HG03460 (cell line): Measurements from ENCODE around the gene NDUFV2.

Source experiments
- ATAC-seq: cut with Tn5 transposase; IDR thresholded peaks from one replicate; pipeline ENCODE4 v1.9.1; 2021; ENCODE audit not compliant: unreplicated experiment

NDUFV2 gene

DNA sequence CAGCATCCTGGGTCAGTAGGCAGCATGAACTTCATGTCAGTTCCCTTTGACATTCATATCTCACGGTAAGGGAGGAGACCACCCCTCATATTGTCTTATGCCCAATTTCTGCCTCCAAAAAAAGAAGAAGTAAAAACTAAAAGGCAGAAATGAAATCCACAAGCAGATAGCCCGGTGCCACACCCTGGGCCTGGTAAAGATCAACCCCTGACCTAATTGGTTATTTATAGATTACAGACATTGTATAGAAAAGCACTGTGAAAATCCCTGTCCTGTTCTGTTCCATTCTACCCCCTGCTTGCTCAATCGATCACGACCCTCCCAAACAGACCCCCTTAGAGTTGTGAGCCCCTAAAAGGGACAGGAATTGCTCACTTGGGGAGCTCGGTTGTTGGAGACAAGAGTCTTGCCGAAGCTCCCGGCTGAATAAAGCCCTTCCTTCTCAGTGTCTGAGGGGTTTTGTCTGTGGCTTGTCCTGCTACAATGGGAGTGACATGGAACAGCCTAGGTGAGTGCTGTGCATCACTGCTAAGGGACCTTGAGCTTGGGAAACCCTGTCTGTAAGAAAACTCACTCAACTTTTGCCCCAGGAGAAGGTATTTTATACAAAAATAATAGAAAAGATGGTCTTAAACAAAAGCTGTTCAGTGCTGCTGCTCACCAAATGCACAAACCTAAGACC is 11.1 kb downstream of the NDUFV2 start:
- ATAC-seq: no peak

- ATAC-seq: no peak
Measured at GRCh38 chr18:9115984-9116383, 13.5 kb downstream of the NDUFV2 start.

DNA sequence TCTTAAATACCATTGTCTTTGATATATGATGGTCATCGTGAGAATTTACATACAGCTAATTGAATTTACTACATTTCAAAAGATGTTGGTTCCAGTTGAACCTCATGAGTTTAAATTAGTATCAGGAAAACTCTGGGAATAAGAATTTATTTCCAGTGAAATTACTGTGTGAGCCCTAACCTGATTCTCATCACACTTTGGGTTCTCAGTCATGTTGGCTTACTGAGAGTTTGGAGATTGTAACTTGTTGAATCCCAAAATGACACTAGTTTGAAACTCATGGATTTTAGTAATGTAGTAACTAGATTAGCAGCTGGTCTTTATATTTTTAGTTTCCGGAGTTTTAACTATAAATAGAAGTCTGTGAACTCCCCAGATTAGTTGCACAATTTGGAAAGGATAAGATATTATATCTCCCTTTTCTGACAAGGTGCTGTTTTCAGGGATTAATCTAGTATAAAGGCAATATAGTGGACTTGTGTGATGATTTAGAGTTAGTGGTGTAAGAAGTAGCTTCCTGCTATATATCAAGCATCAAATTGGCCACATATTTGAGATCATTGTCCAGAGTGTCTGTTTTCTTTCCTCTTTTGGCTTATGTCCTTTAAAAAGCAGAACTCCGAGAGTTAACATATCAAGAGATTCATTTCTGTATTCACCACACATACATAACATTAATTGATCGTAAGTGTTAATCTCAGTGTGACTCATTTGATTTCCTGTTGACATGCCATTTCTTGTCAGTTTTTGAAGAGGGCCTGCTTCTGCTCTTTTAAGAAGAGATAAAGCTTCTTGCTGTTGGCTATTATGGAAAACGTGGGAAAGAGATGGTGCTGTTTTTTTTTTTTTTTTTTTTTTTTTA is 15.7 kb downstream of the NDUFV2 start:
- ATAC-seq: no peak

GRCh38 chr18:9120796-9121195 is 18.3 kb downstream of the NDUFV2 start:
- ATAC-seq: no peak

DNA sequence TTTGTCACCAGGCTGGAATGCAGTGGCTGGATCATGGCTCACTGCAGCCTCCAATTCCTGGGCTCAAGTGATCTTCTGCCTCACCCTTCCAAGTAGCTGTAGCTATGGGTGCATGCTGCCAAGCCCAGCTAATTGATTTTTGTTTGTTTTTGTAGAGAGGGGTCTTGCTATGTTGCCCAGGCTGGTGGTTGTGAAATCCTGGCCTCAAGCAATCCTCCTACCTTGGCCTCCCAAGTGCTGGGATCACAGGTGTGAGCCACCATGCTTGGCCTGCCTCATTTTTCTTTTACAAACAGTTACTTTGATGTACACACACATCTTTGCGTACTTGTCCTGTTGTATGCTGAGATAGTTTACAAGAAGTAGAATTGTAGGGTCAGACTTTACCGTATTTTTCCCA is 21.0 kb downstream of the NDUFV2 start:
- ATAC-seq: no peak

- no peak for ATAC-seq
Measured at GRCh38 chr18:9124824-9125223, 22.3 kb downstream of the NDUFV2 start.

- ATAC-seq: no peak
Measured at GRCh38 chr18:9126337-9126736, 23.8 kb downstream of the NDUFV2 start.

DNA sequence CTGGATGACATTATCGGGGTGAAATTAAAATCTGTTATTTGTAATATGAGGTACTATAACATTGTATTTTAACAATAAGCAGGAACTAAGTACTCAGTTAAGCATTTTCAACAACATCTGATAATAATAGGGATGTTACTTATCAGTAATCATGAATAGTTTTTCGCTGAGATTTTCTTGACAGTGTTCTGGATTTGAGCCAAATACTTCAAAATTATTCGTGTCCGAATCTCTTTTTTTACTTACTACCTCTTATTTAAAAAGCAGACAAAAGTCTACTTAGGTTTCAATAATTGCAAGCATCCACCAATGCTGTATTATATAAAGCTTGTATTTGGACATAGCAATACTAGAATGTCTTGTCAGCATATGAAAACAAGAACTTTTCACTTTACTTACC is 27.7 kb downstream of the NDUFV2 start:
- no peak for ATAC-seq

DNA sequence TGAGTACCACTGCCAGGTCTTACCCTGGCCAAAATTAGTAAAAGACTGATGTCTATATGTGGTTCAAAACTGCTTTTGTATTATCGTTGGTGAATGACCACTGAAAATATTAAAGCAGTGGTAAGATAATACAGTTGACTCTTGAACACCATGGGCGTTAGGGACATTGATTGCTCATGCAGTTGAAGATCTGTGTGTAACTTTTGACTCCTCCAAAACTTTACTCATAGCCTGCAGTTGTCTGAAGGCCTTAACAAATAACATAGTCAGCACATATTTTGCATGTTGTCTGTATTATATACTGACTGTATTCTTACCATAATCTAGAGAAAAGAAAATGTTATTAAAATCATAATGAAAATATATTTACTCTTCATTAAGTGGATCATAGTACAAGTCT is 28.3 kb downstream of the NDUFV2 start:
- no peak for ATAC-seq

- no peak for ATAC-seq
Measured at GRCh38 chr18:9132628-9133027, 30.1 kb downstream of the NDUFV2 start.

- ATAC-seq: no peak
Measured at GRCh38 chr18:9133225-9133624, 30.7 kb downstream of the NDUFV2 start.

- no peak for ATAC-seq
Measured at GRCh38 chr18:9135081-9135911, 32.8 kb downstream of the NDUFV2 start.

DNA sequence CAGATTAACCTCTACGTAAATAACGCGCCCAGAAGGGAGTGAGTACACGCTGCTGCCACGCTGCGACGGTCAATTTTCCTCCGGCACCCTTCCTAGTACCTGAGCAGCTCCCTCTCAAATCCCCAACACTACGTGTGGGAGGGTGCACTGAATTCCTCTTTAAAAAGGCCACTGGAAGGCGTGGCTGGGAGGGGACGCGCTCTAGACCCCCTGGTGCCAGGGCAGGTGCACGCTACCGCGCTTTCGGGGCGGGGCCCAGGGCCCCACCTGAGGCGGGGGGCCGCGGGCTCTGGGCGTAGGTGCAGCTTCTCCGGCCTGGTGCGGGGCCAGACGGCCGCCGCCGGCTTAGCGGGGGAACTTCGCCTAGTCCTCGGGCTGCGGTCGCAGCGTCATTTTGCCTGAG is 33.4 kb downstream of the NDUFV2 start:
- peak; percentile 24 for ATAC-seq

DNA sequence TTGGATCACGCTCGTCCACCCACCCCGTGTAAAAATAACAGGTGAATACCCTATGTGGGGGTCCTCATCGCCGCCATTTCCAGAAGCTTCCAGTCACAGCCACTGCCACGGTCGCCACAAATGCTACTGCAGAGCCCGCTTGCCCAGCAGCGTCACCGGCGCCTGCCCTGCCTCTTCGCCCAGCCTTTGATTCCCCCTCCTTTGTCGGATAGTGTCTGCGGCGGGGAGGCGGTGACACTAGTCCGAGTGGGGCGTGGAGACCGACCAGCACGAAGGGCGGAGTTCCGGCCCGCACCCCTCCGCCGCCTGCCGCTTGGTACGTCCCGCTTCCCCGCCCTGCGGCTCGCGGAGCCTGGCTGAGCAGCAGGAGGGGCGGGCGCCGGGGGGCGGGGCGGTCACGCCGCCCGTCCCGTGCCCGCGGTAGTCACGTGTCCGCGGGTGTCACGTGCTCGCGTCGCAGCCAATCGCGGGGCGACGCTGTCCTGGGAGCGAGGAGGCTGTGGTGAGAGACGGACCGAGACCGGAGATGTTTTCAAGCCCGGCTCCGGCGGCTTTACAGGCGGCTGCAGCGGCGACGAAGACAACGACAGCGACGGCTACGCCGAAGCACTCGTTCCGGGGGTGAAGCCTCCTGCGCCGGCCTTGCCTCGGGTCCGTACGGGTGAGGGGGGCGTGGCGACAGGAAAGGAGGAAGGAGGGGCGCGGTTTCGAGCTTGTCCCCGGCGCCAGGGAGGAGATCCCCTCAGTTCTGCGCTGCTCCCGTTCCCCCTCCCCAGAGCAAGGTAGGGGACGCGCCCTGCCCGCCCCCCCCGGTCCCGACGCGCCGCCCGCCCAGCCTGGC is 34.0 kb downstream of the NDUFV2 start, which contains the start of gene ANKRD12:
ANKRD12 (plus strand) TSS at position 467 of the 841 bp plus-strand sequence. CDS start 45,652 bp downstream, outside the sequence.
- peak; percentile 63 for ATAC-seq

DNA sequence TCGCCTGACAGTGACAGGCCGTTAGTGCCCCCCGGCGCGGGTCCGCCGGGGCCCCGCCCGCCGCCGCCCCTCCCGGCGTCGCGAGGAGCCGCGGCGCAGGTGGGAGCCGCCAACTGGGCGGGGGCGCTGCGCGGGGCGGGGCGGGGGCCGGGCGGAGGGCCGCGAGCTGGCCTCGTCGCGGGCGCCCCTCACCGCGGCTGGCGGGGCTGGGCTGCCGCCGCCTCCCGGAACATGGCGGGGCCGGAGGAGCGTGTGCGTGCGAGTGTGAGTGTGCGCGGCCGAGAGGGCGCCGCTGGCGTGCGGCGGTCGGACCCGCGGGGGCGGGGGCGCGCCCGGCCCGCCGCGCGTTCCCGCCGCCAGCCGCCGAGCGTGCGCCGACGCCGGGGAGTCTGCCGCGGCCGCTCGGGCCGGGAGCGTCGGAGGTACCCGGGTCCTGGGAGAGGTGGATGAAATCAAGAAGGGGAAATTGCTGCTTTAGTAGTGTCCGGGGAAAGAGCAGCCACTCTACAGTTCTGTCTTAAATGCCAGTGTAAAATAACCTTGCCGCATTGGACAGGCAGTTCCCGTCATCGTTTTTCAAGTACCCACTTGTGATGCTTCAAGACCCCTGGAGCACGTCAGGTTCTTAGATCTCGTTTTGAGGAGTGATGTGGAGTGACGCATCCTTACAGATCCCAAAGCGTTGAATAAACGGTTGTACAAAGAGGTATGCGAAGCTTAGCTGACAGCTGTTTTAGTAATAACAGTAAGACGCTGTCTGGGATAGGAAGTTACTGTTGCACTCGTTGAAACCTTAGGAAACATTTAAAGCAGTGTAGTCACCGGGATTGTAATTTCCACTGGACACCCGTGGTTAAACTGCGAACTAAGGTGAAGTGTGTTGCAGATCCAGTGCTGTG is 34.9 kb downstream of the NDUFV2 start:
- ATAC-seq: peak; percentile 28

- ATAC-seq: no peak
Measured at GRCh38 chr18:9139400-9140039, 37.0 kb downstream of the NDUFV2 start.

- no peak for ATAC-seq
Measured at GRCh38 chr18:9140381-9140780, 37.9 kb downstream of the NDUFV2 start.

GRCh38 chr18:9140984-9141383 is 38.5 kb downstream of the NDUFV2 start:
- no peak for ATAC-seq

- no peak for ATAC-seq
Measured at GRCh38 chr18:9146224-9146623, 43.7 kb downstream of the NDUFV2 start.
